A549 treated with AZD9567 at 1 μM for 4 hours (cell line): ENCODE measurements around the gene CNOT1. TPM values are rescaled to one million over a fixed set of nuclear protein-coding genes. Genes with fewer than 3 reads are reported as not detected.

Source experiments
- total RNA-seq: library from RNA; stranded (reverse); fragments of 200-300 nt; extraction: Qiagen RNA extraction; gene quantifications from 5 replicates; pipeline ENCODE4 v1.2.3, GENCODE V29; 2022; ENCODE audit not compliant: insufficient read depth

CNOT1 gene
- total RNA-seq: 107 to 186 TPM (median 119 TPM) in 5 replicates

GRCh38 chr16:58629733-58630640, at the start of gene CNOT1:
CNOT1 (minus strand) TSS chr16:58629826; CDS start chr16:58599337, 30,489 bp downstream.

GRCh38 chr16:58515125-58515870, 114.3 kb downstream of the CNOT1 start, which contains the start of gene SETD6:
SETD6 (plus strand) TSS chr16:58515517; CDS start chr16:58515538, 21 bp downstream.

GRCh38 chr16:58499615-58500351, 129.8 kb downstream of the CNOT1 start, which contains the start of gene NDRG4:
NDRG4 (plus strand) TSS chr16:58500143; CDS start chr16:58500249, 106 bp downstream.

Other genes starting within 250 kb of the CNOT1 start
- gene GINS3, start 237.4 kb downstream of the CNOT1 start, total RNA-seq: 19.5 to 21.3 TPM (median 19.9 TPM) in 5 replicates
- 20.1 to 31.8 TPM (median 23.7 TPM) in 5 replicates for gene NDRG4, start 129.7 kb downstream of the CNOT1 start, total RNA-seq
- gene SETD6, start 114.3 kb downstream of the CNOT1 start, total RNA-seq: 10.8 to 17.1 TPM (median 16.9 TPM) in 5 replicates
- 17.1 to 18.2 TPM (median 17.6 TPM) in 5 replicates for gene SLC38A7, start 54.9 kb upstream of the CNOT1 start, total RNA-seq
- gene GOT2, start 104.5 kb upstream of the CNOT1 start, total RNA-seq: 166 to 218 TPM (median 173 TPM) in 5 replicates